ENCODE results near the gene CCDC158.

- TF ChIP-seq, protein P1, sequence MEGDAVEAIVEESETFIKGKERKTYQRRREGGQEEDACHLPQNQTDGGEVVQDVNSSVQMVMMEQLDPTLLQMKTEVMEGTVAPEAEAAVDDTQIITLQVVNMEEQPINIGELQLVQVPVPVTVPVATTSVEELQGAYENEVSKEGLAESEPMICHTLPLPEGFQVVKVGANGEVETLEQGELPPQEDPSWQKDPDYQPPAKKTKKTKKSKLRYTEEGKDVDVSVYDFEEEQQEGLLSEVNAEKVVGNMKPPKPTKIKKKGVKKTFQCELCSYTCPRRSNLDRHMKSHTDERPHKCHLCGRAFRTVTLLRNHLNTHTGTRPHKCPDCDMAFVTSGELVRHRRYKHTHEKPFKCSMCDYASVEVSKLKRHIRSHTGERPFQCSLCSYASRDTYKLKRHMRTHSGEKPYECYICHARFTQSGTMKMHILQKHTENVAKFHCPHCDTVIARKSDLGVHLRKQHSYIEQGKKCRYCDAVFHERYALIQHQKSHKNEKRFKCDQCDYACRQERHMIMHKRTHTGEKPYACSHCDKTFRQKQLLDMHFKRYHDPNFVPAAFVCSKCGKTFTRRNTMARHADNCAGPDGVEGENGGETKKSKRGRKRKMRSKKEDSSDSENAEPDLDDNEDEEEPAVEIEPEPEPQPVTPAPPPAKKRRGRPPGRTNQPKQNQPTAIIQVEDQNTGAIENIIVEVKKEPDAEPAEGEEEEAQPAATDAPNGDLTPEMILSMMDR (IDR thresholded peaks at IDR 0.05; ENCODE audit: low read length), result no peak
- no peak for TF ChIP-seq EZH2 (IDR thresholded peaks at IDR 0.05; ENCODE audit: borderline replicate concordance, low read length)
Measured at GRCh38 chr4:76385974-76386373, 35.0 kb downstream of the CCDC158 start.
